Endodermal cell (in vitro differentiated cells): ENCODE data around the gene SMPD3. TPM values are rescaled to one million over a fixed set of nuclear protein-coding genes. Genes with fewer than 3 reads are reported as not detected.

ENCODE experiments used
- DNase-seq: peaks from one replicate; pipeline ENCODE4 v3.0.0-alpha.2; 2017
- H3K27ac ChIP-seq: 2 replicates; pipeline ENCODE4 v1.5.1; 2013; ENCODE audit warnings: mild to moderate bottlenecking, low read depth, low read length, moderate library complexity
- H3K27me3 ChIP-seq: 2 replicates; pipeline ENCODE4 v1.6.1; 2013; ENCODE audit warnings: mild to moderate bottlenecking, low read length, moderate library complexity; ENCODE audit not compliant: insufficient read depth, control insufficient read depth, poor library complexity, severe bottlenecking
- H3K36me3 ChIP-seq: 2 replicates; pipeline ENCODE4 v1.7.0; 2013; ENCODE audit warnings: mild to moderate bottlenecking, low read length, moderate library complexity; ENCODE audit not compliant: control insufficient read depth, insufficient read depth
- H3K4me1 ChIP-seq: one replicate; pipeline ENCODE4 v1.7.0; 2013; ENCODE audit warnings: low read length; ENCODE audit not compliant: control insufficient read depth, insufficient read depth
- H3K4me3 ChIP-seq: 2 replicates; pipeline ENCODE4 v1.5.1; 2013; ENCODE audit warnings: mild to moderate bottlenecking, low read length, moderate library complexity
- H3K9ac ChIP-seq: 2 replicates; pipeline ENCODE4 v1.6.1; 2013; ENCODE audit warnings: mild to moderate bottlenecking, low read length, moderate library complexity; ENCODE audit not compliant: poor library complexity, severe bottlenecking; ENCODE audit errors: extremely low read depth
- H3K9me3 ChIP-seq: 2 replicates; pipeline ENCODE4 v1.6.1; 2013; ENCODE audit warnings: mild to moderate bottlenecking, low read length, moderate library complexity; ENCODE audit not compliant: control insufficient read depth
- H3K27ac Mint-ChIP-seq: 2 replicates; pipeline ENCODE4 v1.8.0; 2020; ENCODE audit warnings: mixed read lengths
- H3K27me3 Mint-ChIP-seq: 2 replicates; pipeline ENCODE4 v1.8.0; 2021; ENCODE audit warnings: mild to moderate bottlenecking, mixed read lengths; ENCODE audit not compliant: insufficient read depth
- H3K36me3 Mint-ChIP-seq: 2 replicates; pipeline ENCODE4 v1.8.0; 2020; ENCODE audit warnings: low read depth, mixed read lengths
- H3K4me1 Mint-ChIP-seq: 2 replicates; pipeline ENCODE4 v1.8.0; 2020; ENCODE audit warnings: mixed read lengths
- H3K4me3 Mint-ChIP-seq: 2 replicates; pipeline ENCODE4 v1.8.0; 2020; ENCODE audit warnings: mild to moderate bottlenecking, moderate library complexity, mixed read lengths
- H3K9me3 Mint-ChIP-seq: 2 replicates; pipeline ENCODE4 v1.8.0; 2020; ENCODE audit warnings: mild to moderate bottlenecking, mixed read lengths
- WGBS, 2 experiments: methylation state at CpG; one replicate each; pipeline versions ENCODE4 v1.1.5 to v1.1.7; 2013; ENCODE audit warnings: missing lambda C conversion rate in 2 of 2, mixed read lengths in 1 of 2; ENCODE audit not compliant: insufficient coverage in 1 of 2, insufficient read length in 1 of 2; 5-methylcytosine and 5-hydroxymethylcytosine counted together
- total RNA-seq, 2 donors: library from RNA; stranded (reverse); fragmentation: NEBNext Ultra II Directional in 1 of 2; extraction: Animal tissue kit (Norgen Biotek cat#: 25700) in 1 of 2; gene quantifications; 2 replicates in 1 of 2; 3 replicates in 1 of 2; pipeline ENCODE4 v1.2.1, GENCODE V29; 2021
- TF ChIP-seq, protein P1 (sequence below): fragments of 200-600 bp; sonication (generic); conservative IDR thresholded peaks from 2 replicates; pipeline ENCODE4 v1.5.0; 2021; ENCODE audit warnings: antibody characterized with exemption, mild to moderate bottlenecking

SMPD3 gene
- total RNA-seq, 2 donors from 2014 or later, result 0.07 TPM; not detected in 1

- H3K27me3 ChIP-seq, result no peaks in the 10 kb centered on the region
- DNase-seq, result no peak
- peaks cover 4% of the 10 kb centered on the region for H3K4me1 ChIP-seq
- H3K4me3 ChIP-seq, result no peak overlapping the region
- Mint-ChIP-seq H3K9me3 (no peaks in the 10 kb centered on the region), H3K27ac (no peak overlapping the region), H3K4me3 (no peak overlapping the region), H3K36me3 (peaks cover 70% of the 10 kb centered on the region), H3K27me3 (no peaks in the 10 kb centered on the region), H3K4me1 (no peaks in the 10 kb centered on the region)
- TF ChIP-seq, protein P1, sequence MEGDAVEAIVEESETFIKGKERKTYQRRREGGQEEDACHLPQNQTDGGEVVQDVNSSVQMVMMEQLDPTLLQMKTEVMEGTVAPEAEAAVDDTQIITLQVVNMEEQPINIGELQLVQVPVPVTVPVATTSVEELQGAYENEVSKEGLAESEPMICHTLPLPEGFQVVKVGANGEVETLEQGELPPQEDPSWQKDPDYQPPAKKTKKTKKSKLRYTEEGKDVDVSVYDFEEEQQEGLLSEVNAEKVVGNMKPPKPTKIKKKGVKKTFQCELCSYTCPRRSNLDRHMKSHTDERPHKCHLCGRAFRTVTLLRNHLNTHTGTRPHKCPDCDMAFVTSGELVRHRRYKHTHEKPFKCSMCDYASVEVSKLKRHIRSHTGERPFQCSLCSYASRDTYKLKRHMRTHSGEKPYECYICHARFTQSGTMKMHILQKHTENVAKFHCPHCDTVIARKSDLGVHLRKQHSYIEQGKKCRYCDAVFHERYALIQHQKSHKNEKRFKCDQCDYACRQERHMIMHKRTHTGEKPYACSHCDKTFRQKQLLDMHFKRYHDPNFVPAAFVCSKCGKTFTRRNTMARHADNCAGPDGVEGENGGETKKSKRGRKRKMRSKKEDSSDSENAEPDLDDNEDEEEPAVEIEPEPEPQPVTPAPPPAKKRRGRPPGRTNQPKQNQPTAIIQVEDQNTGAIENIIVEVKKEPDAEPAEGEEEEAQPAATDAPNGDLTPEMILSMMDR, result no peak
- H3K36me3 ChIP-seq, result peaks cover 76% of the 10 kb centered on the region
- H3K9me3 ChIP-seq, result no peaks in the 10 kb centered on the region
- H3K9ac ChIP-seq, result no peak overlapping the region
- no peak overlapping the region for H3K27ac ChIP-seq
- 96 to 97% methylated on average over 5 to 10 of the region's 10 CpGs for WGBS, 2 experiments
These were observed 98.4 kb downstream of the SMPD3 start for GRCh38 chr16:68349838-68350410.

DNA sequence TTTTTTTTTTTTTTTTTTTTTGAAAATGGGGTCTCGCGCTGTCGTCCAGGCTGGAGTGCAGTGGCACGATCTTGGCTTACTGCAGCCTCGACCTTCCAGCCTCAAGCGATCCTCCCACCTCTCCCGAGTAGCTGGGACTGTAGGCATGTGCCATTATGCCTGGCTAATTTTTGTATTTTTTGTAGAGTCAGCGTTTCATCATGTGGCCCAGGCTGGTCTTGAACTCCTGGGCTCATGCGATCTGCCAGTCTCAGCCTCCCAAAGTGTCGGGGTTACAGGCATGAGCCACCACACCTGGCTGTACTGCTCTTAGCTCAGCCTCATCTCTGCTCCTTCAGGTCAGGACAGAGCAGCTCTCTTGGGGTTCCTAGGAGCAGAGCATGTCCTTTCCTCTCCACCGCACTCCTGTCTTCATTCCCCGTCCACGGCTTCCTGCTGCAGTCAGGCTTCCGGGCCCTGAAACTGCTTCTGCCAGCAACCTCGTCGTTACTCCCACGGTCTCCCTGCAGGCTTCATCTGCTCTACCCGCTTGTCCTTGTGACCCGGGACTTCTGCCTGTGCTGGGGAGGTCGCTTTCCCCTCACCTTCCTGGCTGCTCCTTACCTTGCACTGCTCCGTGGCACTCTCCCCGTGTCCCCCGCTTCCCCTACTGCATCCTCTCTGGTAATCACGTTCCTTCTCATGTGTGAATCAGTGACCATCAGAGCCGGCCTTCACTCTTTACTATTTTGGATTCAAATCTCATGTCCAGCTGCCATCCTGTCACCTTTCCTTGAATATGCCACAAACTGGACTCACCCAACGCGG, 99.5 kb downstream of the SMPD3 start:
- H3K4me1 ChIP-seq, result peaks cover 4% of the 10 kb centered on the region
- no peak overlapping the region for H3K9ac ChIP-seq
- no peaks in the 10 kb centered on the region for H3K27me3 Mint-ChIP-seq
- H3K4me1 Mint-ChIP-seq, result no peaks in the 10 kb centered on the region
- no peaks in the 10 kb centered on the region for H3K9me3 ChIP-seq
- no peak overlapping the region for H3K27ac Mint-ChIP-seq
- H3K4me3 Mint-ChIP-seq, result no peak overlapping the region
- no peak for DNase-seq
- H3K36me3 Mint-ChIP-seq, result peaks cover 64% of the 10 kb centered on the region
- WGBS, 2 experiments, result 93 to 94% methylated on average over 20 to 27 of the region's 27 CpGs
- no peak overlapping the region for H3K4me3 ChIP-seq
- H3K36me3 ChIP-seq, result peaks cover 83% of the 10 kb centered on the region
- H3K27me3 ChIP-seq, result no peaks in the 10 kb centered on the region
- TF ChIP-seq, protein P1, result no peak
- no peak overlapping the region for H3K27ac ChIP-seq
- H3K9me3 Mint-ChIP-seq, result no peaks in the 10 kb centered on the region

- no peak for DNase-seq
- 83 to 97% methylated on average over 1 to 4 of the region's 4 CpGs for WGBS, 2 experiments
- peaks cover 60% of the 10 kb centered on the region for H3K36me3 Mint-ChIP-seq
These were observed 100.7 kb downstream of the SMPD3 start for GRCh38 chr16:68347605-68348004.

More at GRCh38 chr16:68347605-68348004, 100.7 kb downstream of the SMPD3 start:
- Histone ChIP-seq H3K27me3 (no peaks in the 10 kb centered on the region), H3K9ac (no peak overlapping the region), H3K4me3 (no peak overlapping the region), H3K9me3 (no peaks in the 10 kb centered on the region), H3K27ac (no peak overlapping the region), H3K36me3 (peaks cover 81% of the 10 kb centered on the region), H3K4me1 (peaks cover 4% of the 10 kb centered on the region)
- no peaks in the 10 kb centered on the region for H3K9me3 Mint-ChIP-seq
- no peak overlapping the region for H3K27ac Mint-ChIP-seq
- no peak overlapping the region for H3K4me3 Mint-ChIP-seq
- H3K4me1 Mint-ChIP-seq, result no peaks in the 10 kb centered on the region
- TF ChIP-seq, protein P1, result no peak
- H3K27me3 Mint-ChIP-seq, result no peaks in the 10 kb centered on the region
